Mammary epithelial cell (primary cell): ENCODE results near the gene RASGRF2.

Experiments
- CTCF ChIP-seq, 2 donors: IDR thresholded peaks in 1 of 2; conservative IDR thresholded peaks in 1 of 2; 2 replicates each; pipeline ENCODE4 v1.5.1; 2011 to 2012; ENCODE audit warnings: inconsistent platforms in 2 of 2, low read length in 2 of 2, mild to moderate bottlenecking in 2 of 2, control low read depth in 1 of 2, low read depth in 1 of 2; ENCODE audit not compliant: insufficient read depth in 1 of 2; ENCODE audit errors: extremely low read depth in 1 of 2
- EZH2 ChIP-seq: IDR thresholded peaks from 2 replicates; pipeline ENCODE4 v1.6.1; 2012; ENCODE audit warnings: low read length, inconsistent platforms, borderline replicate concordance

GRCh38 chr5:80912479-80912878, 47.7 kb upstream of the RASGRF2 start:
- TF ChIP-seq CTCF (conservative IDR thresholded peaks at IDR 0.05 in 1 of 2, IDR thresholded peaks at IDR 0.05 in 1 of 2; ENCODE audit: extremely low read depth in 1 of 2, insufficient read depth in 1 of 2, low read depth in 1 of 2, low read length in 2 of 2) (no peak), EZH2 (no peak)
